ENCODE results near the gene KPRP.

KPRP gene

GRCh38 chr1:152776361-152776760, 18.5 kb downstream of the KPRP start:
- DNase-seq: no peak

GRCh38 chr1:152777510-152778137, 19.8 kb downstream of the KPRP start:
- DNase-seq: no peak

- DNase-seq: no peak
These were observed 25.3 kb downstream of the KPRP start for GRCh38 chr1:152783095-152783494.

GRCh38 chr1:152786077-152786476, 28.3 kb downstream of the KPRP start, which contains the start of gene LCE1E:
TSS of gene LCE1E (plus strand) at chr1:152786257. CDS start at chr1:152787300, 1,043 bp downstream.
- DNase-seq: no peak

- no peak for DNase-seq
These were observed 37.9 kb downstream of the KPRP start for GRCh38 chr1:152795686-152796085.

- no peak for DNase-seq
These were observed 38.6 kb downstream of the KPRP start, which contains the start of gene LCE1D for GRCh38 chr1:152796421-152796820. TSS of gene LCE1D (plus strand) at chr1:152796721. CDS start at chr1:152797795, 1,074 bp downstream.

GRCh38 chr1:152801333-152801732, 43.5 kb downstream of the KPRP start:
- DNase-seq: no peak

- no peak for DNase-seq
These were observed 48.8 kb downstream of the KPRP start, which contains the start of gene LCE1C for GRCh38 chr1:152806576-152806975. TSS of gene LCE1C (minus strand) at chr1:152806651. CDS start at chr1:152805478, 1,173 bp downstream.

- DNase-seq: no peak
These were observed 53.2 kb downstream of the KPRP start for GRCh38 chr1:152811050-152811449.

Measured in NCI-H510A (cell line).